Left lung (tissue), 10 donors: ENCODE measurements around the gene PET100. TPM values are rescaled to one million over a fixed set of nuclear protein-coding genes. Genes with fewer than 3 reads are reported as not detected.

Source experiments
- ATAC-seq: fragments of 200-7000 bp; cut with Tn5 transposase; one replicate; pipeline ENCODE4 v1.9.1; 2020; ENCODE audit warnings: moderate library complexity
- DNase-seq, 4 donors: peaks; one replicate each; pipeline ENCODE4 v3.0.0-alpha.2; 2013 to 2020
- H3K27ac ChIP-seq, 2 donors: fragments of 200-600 bp; sonication (generic) in 1 of 2; one replicate each; pipeline versions ENCODE4 v1.5.0 to v1.8.0; 2020 to 2021
- H3K27me3 ChIP-seq, 2 donors: fragments of 200-600 bp; sonication (generic) in 1 of 2; one replicate each; pipeline versions ENCODE4 v1.5.0 to v1.8.0; 2020 to 2021
- H3K36me3 ChIP-seq, 2 donors: fragments of 200-600 bp; sonication (generic) in 1 of 2; one replicate each; pipeline versions ENCODE4 v1.5.0 to v1.8.0; 2020 to 2021
- H3K4me1 ChIP-seq, 2 donors: fragments of 200-600 bp; one replicate each; pipeline ENCODE4 v1.8.0; 2021
- H3K4me3 ChIP-seq, 2 donors: fragments of 200-600 bp; sonication (generic) in 1 of 2; one replicate each; pipeline versions ENCODE4 v1.5.0 to v1.8.0; 2020 to 2021; ENCODE audit warnings: mild to moderate bottlenecking in 1 of 2
- H3K9me3 ChIP-seq, 2 donors: fragments of 200-600 bp; sonication (generic) in 1 of 2; one replicate each; pipeline versions ENCODE4 v1.5.0 to v1.8.0; 2020 to 2021
- intact Hi-C, 2 donors: fragments of 100-400 bp; cut with DNase I; formaldehyde crosslinking; loops; one replicate each; pipeline versions ENCODE4 v1.11.2 to v1.14.2; 2022
- polyA plus RNA-seq, 6 donors: library from polyadenylated mRNA; unstranded; fragments of 120-200 nt; gene quantifications; one replicate each; pipeline ENCODE4 v1.2.1, GENCODE V29; 2013; ENCODE audit not compliant: insufficient read length in 6 of 6
- total RNA-seq, 2 donors: library from RNA; stranded (reverse); fragmentation: NEBNext Ultra II Directional; extraction: Animal tissue kit (Norgen Biotek cat#: 25700); gene quantifications; one replicate each; pipeline ENCODE4 v1.2.1, GENCODE V29; 2021
- TF ChIP-seq, protein P1 (sequence below), 2 donors: fragments of 200-600 bp; sonication (generic) in 1 of 2; IDR thresholded peaks; one replicate each; pipeline versions ENCODE4 v1.5.0 to v1.8.0; 2021; ENCODE audit warnings: antibody characterized with exemption in 2 of 2
- donor health status: DM: no; HTN: yes; CAD: no.
- donor health status: DM: no; HTN: no; CAD: no.

The PET100 gene
- total and polyA plus RNA-seq, 8 donors: 82.8 to 111 (median 97.7) TPM

DNA sequence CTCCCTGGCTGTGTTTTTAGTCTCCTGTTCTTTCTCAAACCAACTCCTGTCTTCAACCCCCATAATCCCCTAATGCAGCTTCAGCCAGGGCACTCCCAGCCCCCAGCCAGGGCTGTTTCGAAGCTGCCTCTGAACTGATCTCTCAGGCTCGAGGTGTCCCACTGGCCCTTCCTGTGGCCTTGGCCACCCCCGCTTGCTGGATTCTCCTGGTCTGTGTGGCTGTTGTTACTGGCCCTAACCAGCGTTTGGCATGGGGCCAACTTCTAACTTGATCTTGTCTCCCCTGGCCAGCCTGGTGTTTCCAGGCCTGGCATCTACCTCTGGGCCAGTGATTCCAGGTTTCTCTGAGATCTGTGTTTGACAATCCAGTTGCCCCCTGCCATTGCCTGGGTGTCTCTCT is 11.2 kb upstream of the PET100 start:
- peak overlapping the region; percentile 77 to 83 for H3K27ac ChIP-seq
- no peak overlapping the region for H3K4me3 ChIP-seq
- TF ChIP-seq, protein P1, sequence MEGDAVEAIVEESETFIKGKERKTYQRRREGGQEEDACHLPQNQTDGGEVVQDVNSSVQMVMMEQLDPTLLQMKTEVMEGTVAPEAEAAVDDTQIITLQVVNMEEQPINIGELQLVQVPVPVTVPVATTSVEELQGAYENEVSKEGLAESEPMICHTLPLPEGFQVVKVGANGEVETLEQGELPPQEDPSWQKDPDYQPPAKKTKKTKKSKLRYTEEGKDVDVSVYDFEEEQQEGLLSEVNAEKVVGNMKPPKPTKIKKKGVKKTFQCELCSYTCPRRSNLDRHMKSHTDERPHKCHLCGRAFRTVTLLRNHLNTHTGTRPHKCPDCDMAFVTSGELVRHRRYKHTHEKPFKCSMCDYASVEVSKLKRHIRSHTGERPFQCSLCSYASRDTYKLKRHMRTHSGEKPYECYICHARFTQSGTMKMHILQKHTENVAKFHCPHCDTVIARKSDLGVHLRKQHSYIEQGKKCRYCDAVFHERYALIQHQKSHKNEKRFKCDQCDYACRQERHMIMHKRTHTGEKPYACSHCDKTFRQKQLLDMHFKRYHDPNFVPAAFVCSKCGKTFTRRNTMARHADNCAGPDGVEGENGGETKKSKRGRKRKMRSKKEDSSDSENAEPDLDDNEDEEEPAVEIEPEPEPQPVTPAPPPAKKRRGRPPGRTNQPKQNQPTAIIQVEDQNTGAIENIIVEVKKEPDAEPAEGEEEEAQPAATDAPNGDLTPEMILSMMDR (IDR thresholded peaks at IDR 0.05): no peak
- no peaks in the 10 kb centered on the region for H3K27me3 ChIP-seq
- H3K9me3 ChIP-seq: no peaks in the 10 kb centered on the region
- peak in 1 of 4 donors; percentile 51 for DNase-seq
- H3K4me1 ChIP-seq: peaks cover 0 to 26% of the 10 kb centered on the region in 2 donors
- ATAC-seq: peak; percentile 0
- intact Hi-C loops: no loop called here
- peaks cover 0 to 64% of the 10 kb centered on the region in 2 donors for H3K36me3 ChIP-seq

DNA sequence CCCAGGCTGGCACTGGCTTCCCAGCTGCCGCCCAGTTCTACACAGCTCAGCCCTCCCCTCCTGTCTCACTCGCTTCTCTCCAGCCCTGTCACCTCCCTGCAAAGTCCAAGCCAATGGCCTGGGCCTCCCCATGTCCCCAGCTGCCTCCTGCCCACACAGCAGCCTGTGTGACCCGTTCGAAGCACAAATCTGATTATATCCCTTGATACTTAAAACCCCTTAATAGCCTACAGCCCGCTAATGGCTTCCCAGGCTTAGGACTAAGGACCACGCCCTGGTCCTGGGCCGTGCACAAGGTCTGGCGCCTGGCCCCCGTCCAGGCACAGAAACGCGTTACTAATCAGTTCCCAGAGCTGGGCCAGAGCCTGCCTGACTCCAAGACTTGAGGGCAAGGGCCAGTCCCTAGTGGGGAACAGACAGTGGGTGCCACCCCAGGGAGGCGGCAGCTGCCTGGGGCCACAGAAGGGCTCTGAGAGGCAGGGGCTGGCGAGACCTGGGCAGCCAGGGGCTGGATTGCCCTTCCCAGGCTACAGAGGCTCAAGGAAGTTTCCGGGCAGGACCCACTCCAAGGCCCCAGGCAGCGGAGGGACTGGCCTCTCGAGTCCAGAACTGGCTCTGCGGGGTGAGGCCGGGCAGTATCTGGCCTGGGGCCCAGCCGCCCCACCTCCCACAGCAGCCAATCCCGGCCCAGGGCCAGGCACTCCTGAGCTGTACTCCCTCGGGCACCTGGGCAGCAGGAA is 10.7 kb upstream of the PET100 start:
- Histone ChIP-seq H3K27ac (peak overlapping the region; percentile 77 to 83), H3K27me3 (no peaks in the 10 kb centered on the region), H3K4me1 (peaks cover 0 to 26% of the 10 kb centered on the region in 2 donors), H3K36me3 (peaks cover 0 to 69% of the 10 kb centered on the region in 2 donors), H3K9me3 (no peaks in the 10 kb centered on the region), H3K4me3 (no peak overlapping the region)
- ATAC-seq (peak; percentile 87), DNase-seq (peak in 3 of 4 donors; percentile 77 to 92 (median 87))
- intact Hi-C loops: no loop called here
- TF ChIP-seq, protein P1 (IDR thresholded peaks at IDR 0.05): no peak

DNA sequence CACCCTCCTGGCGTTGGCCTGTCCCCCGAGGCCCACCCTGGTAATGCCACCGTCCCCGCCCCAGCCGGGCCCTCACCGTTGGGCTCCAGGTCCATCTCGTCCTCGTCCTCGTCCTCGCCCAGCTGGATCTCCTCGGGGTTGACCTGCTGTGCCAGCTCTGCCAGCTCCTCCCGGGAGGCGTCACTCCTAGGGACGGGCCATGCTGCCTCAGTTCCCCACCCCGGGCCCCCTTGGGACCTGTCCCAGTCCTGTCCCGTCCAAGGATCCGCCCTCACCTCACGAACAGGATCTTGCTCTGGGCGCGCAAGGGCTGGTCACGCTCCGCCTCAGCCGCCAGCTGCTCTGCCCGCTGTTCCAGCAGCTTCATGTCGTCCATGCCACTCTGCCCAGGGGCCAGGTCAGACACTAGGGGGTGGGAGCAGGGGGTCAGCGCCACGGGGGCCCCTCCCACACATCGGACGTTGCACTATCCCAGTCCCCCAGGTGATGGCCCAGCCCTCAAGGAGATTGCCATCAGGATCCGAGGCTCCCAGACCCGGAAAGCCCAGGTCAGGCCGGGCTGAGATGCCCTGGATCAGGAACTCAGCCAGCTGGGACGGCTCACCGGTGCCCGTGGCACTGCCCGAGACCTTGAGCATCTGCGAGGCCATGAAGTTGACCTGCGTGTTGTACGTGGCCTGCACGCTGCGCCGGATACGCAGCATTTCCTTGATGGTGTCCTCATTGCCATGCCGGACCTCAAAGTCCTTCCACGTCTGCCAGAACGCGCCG is 9.7 kb upstream of the PET100 start:
- peak; percentile 63 for ATAC-seq
- peaks cover 0 to 79% of the 10 kb centered on the region in 2 donors for H3K36me3 ChIP-seq
- no peaks in the 10 kb centered on the region for H3K27me3 ChIP-seq
- H3K4me1 ChIP-seq: peaks cover 0 to 26% of the 10 kb centered on the region in 2 donors
- H3K9me3 ChIP-seq: no peaks in the 10 kb centered on the region
- peak in 2 of 4 donors; percentile 71 to 84 for DNase-seq
- intact Hi-C loops: no loop called here
- H3K4me3 ChIP-seq: no peak overlapping the region
- TF ChIP-seq, protein P1 (IDR thresholded peaks at IDR 0.05): no peak
- peak overlapping the region; percentile 55 to 76 for H3K27ac ChIP-seq

DNA sequence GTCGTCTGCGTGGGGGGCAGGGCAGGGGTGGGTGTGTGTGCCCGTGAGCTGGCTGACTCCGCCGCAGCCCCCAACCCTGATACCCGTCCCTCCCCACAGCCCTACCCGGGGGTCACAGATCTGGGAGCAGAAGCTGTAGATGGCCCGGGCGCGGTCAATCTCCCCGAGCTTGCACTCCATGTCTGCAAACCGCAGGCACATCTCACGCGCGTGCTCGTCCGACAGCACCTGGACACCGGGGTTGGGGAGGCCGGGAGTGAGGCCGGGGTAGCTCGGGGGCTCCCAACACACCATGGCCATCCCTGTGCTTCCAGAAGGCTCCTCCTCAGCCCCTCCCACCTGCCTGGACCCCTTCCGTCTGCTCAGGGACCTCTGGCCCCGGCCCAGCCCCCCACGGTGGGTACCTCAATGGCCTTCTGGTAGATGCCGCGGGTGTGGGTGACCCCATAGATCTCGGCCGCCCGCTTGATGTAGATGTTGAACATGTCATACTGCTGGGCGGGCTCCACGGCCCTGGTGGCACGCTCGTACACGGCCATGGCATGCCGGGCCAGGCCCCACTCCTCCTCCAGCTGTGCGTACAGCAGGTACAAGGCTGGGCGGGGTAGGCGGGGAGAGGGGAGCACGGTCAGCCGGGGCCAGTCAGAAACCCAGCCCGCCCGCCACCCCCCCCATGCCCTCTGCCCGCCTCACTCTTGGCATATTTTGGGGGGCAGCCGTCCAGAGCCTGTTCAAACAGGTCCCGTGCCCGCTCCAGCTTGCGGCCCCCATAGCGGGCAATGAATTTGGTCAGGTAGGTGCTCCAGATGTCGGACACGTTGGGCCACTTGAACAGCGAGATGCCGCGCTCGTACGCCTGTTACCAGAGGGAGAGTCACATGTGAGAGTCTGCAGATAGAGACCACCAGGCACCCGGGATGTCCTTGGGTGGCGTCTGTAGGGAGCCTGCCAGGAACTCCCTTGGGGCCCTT is 8.9 kb upstream of the PET100 start:
- H3K27me3 ChIP-seq: no peaks in the 10 kb centered on the region
- H3K4me3 ChIP-seq: no peak overlapping the region
- H3K27ac ChIP-seq: peak overlapping the region; percentile 55 to 76
- TF ChIP-seq, protein P1 (IDR thresholded peaks at IDR 0.05): no peak
- peaks cover 0 to 26% of the 10 kb centered on the region in 2 donors for H3K4me1 ChIP-seq
- intact Hi-C loops: no loop called here
- DNase-seq: peak in 1 of 4 donors; percentile 80
- no peak for ATAC-seq
- no peaks in the 10 kb centered on the region for H3K9me3 ChIP-seq
- H3K36me3 ChIP-seq: peaks cover 0 to 87% of the 10 kb centered on the region in 2 donors
